Activated CD8-positive, alpha-beta memory T cell treated with anti-CD3 and anti-CD28 coated beads, Interleukin-2, amount 50 U/mL, for 24 hours (primary cell): ENCODE measurements around the gene RAD51B.
"Not testable (repeated sequence)": the region's sequence is repeated elsewhere in the genome, so short reads cannot be mapped to it uniquely, and the experiment has no call there.

Source experiments
- DNase-seq: peaks from one replicate; pipeline ENCODE4 v3.0.0-alpha.2; 2020; ENCODE audit errors: extremely low read depth

RAD51B gene

DNA sequence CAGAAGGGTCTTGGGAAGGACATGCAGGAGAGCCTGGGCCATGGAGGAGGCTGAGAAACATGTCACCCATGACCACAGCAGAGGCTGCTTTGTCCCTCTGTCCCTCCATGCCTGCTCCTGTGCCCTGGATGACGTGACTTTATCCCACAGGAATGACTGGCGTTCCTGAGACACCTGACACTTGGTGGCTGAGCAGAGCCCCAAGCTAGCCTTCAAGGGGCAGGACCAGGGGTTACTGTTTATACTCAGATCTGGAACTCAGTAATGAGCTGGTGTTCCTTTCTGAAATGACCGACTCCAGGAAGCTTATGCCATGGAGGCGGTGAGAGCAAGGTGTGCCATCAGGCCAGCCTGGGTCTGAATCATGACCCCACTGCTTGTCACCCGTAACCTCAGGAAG, 929.1 kb downstream of the RAD51B start:
- DNase-seq: no peak

DNA sequence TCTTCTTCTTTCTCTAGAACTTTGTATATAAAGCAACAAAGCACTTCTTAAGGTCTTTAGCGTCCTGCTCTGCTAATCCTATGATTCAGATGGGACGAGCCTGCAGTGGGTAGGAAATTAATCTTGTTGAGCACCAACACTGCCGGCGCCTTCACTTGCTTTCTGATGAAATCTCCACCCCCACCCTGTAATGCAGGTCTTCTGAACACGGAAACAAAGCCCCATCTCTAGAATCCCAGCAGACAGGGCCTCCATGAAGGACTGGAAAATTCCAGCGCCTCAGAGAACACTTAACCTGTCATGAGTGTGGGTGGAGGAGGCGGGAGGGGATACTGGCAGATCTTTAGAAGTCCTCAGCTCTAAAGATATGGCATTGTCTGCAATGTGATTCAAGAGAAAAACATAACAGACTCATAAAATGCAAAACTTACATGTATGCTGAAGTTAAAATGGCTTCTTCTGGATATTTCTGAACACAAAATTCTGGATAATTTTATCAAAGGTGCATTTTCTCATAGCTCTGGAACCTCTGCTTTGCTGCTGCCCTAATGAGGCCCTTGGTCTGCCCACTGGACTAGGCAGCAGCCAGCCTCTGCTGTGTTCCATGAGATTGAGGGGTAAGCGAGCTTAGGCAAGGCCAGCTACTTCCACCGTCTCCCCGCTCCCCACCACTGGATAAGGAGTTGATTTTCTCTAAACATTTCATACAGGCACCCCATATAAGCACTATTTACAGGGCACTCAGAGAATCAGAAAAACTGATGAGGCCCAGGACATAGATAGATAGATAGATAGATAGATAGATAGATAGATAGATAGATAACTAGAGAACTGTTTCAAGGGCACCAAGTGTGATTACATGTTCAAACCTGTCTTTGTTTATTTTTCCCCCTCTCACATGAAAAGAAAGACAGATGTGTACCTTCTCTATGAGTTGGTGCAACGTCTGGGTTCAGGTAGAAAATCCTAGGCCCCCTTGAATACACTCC, 930.2 kb downstream of the RAD51B start:
- DNase-seq: no peak

DNA sequence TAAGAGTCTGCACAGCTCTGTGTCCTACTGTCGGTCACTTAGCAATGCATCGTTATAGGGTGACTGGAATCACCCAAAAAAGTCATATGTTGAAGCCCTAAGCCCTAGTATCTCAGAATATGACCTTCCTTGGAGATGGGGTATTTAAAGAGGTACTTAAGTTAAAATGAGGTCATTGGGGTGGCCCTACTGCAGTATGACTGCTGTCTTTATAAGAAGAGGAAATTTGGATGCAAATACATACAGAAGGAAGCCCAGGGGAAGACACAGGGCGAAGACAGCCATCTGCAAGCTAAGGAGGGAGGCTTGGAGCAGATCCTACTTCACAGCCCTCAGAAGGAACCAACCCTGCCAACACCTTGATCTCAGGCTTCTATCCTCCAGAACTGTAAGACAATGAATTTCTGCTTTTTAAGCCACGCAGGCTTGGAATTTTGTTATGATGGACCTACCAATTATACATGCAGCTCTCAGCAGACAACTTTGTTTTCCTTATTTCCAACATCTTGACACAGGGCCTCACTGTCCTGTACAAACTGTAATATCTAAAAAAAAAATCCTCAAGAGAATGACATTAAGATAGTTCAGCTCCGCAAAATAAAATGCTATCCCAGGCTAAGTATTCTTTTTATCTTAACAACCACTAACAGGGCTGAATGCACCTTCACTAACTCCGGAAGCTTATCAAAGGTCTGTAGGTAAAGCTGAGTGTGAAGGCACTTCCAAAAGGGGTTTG, 932.9 kb downstream of the RAD51B start:
- DNase-seq: no peak

- DNase-seq: no peak
Observed at GRCh38 chr14:68753690-68754089, 934.1 kb downstream of the RAD51B start.

DNA sequence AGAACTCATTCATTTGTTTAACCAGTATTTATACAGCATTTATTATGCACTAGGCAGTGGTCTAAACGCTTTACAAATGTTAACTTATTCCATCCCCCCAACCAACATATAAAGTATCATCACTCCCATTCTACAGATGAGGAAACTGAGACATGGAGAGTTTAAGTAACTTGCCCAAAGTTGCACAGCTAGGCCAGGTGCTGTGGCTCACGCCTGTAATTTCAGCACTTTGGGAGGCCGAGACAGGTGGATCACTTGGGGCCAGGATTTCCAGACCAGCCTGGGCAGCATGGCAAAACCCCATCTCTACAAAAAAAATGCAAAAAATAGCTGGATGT, 935.4 kb downstream of the RAD51B start:
- no peak for DNase-seq

DNA sequence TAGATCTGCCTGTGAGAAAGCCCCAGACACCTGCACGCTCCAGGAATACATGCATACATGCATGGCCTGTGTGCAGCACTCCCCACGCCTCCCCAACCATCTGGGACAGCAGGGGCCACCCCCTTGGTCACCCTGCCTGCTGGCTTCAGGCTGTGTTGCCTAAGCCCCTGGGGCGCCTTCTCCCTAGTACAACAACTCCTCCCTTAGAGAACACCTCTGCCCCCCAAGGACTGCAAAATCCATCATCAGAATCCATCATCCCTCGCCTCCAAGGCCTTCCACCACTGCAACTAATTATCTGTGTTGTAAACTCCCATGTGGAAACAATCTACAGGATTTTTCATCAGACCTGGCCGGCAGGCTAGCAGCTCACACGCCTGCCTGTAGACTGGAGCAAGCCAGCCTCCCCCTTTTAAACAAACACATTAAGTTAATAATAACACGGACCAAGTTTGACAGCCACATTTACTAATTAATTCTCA, 936.5 kb downstream of the RAD51B start:
- no peak for DNase-seq

- no peak for DNase-seq
Observed at GRCh38 chr14:68756734-68757133, 937.2 kb downstream of the RAD51B start.

- DNase-seq: no peak
Observed at GRCh38 chr14:68757618-68758081, 938.1 kb downstream of the RAD51B start.

DNA sequence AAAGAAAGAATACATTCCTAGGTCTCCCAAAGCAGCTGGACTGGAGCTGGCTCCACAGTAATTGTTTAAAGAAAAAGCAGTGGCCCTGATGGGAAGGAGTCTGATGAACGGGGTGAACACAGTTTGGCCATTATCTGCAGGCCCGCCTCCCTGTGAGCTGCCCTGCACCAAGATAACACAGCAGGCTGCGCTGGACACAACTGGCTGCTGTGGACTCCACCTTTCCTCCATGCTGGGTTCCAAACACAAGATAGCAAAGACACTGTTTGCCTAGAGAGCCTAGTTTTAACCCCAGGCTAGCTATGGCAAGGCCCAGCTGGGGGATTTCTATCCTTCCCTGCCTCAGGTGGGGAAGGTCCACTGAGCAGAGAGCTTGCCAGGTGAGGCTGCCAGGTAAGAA, 938.7 kb downstream of the RAD51B start:
- no peak for DNase-seq

- no peak for DNase-seq
Observed at GRCh38 chr14:68759017-68759560, 939.5 kb downstream of the RAD51B start.

- DNase-seq: no peak
Observed at GRCh38 chr14:68759937-68760336, 940.4 kb downstream of the RAD51B start.

DNA sequence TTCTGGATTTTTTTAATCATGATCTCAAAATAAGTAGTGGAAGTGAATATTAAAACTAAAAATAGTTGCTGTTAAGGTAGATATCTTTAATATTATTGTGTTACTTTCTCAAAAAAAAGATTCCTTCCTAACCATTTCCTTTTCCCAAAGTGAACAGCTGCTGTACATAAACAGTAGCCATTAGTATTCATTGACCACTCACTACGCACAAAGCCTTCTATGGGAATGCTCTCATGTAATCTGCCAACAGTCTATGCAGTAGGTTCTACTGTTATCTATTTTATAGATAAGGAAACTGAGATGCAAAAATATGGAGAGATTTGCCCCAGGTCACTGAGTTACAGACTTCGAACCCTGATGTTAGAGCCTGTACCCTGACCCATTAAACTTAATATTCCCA, 941.2 kb downstream of the RAD51B start:
- DNase-seq: no peak

DNA sequence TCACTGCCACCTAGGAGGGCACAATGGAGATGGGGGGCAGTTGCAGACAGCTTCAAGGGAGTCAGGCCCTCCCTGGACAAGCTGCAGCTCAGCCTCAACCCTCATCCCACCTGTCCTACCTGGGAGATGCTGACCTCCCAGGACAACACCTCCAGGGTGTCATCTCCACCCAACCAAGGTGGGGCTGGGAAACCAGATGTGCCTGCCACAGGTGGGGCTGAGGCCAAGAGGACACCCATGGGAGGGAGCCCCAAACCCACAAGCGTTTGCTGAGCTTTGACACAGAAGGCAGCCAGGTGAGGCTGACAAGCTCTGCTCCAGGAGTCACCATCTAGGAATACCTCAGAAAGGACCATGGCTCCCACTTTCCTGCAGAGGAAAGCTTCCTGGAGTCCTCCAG, 941.8 kb downstream of the RAD51B start:
- no peak for DNase-seq

DNA sequence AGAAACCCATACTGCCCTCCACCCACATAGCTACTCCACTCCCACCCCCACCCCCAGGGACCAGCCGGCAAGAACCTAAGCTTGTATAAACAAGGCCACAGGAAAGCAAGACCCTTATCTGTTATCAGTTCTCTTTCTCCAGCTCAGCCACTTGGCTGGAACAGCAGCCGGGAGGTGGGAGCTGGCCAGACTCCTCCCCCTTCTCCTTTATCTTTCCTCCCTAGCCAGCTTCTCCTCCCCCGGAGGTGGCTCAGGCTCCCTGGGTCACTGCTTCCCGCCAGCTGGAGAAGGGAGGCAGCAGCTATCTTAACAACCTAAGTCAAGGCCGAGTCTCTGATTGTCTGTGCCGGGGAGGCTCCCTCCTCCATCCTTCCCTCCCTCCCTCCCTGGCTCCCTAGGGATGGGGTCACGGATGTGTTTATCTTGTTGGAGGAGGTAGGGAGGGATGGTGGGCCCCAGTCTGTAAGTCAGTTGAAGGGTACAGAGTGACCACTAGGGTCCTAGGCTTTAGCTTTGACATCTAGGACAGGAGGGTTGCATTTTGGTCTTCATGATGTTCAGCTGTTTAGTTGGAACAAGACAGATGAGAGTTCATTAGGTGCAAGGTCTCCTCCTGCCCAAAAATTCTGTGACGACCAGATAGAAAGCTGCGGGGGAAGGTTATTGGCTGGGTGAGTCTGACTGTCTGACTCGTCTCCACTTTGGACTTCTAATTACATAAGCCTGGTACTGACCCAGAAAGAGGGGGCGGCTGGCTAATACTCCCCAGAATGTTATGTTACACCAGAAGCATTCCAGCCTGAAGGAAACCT, 943.6 kb downstream of the RAD51B start:
- no peak for DNase-seq

- not testable (repeated sequence) for DNase-seq
Observed at GRCh38 chr14:68763843-68764242, 944.3 kb downstream of the RAD51B start.

GRCh38 chr14:68766299-68767247, 947.0 kb downstream of the RAD51B start:
- DNase-seq: no peak

DNA sequence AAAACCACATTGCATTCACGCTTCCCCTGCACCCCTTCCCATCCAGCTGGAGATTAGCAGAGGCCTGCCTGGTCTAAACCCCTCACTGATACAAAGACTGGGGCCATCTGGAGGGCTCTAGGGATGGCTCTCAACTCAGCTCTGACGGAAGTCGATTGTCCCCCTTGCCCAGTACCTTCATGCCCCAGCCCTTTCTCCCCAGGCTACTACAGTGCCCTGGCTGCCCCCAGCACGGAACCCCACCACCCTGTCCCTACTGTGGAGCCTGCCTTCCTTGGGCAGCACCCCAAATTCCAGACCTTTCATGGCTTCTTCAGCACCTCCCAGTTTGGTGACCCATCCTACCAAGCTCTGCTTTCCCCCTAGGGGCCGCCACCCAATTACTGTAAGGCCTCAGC, 947.7 kb downstream of the RAD51B start:
- DNase-seq: no peak

DNA sequence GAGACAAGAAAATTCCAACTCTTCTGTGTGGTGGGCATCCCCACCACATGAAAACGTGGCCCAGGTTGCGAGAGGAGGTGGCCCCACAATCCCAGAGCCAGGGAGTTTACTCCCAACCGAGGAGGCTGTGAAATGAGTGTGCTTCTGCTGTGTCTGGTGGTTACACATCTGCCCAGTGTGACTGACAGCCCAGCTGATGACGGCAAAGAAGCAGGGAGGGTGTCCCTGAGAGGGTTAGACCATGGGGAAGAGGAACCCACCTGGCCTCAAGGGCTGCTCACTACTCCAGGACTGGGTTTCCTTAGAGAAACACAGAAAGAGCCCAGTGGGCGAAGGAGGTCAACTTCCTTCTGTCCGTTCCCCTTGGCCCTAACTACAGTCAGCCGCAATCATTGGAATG, 948.7 kb downstream of the RAD51B start:
- no peak for DNase-seq

DNA sequence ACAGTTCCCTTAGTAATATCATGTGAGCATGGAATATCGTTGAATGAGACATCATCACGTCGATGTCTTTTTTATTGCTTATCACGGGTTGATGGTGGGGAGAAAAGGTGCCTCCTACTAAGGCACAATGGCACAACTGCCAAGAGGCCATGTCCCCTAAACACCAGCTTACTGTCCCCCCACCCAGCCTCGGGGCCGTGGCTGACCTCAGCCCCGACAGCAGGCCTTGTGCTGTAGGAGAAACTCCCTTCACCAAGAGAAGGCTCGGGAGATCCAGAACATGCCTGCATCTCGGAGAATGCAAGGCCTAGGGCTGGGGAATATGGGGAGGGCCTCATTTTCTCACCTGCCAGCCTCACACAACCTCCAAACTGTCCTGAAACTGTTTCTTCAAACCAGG, 950.5 kb downstream of the RAD51B start:
- DNase-seq: no peak

DNA sequence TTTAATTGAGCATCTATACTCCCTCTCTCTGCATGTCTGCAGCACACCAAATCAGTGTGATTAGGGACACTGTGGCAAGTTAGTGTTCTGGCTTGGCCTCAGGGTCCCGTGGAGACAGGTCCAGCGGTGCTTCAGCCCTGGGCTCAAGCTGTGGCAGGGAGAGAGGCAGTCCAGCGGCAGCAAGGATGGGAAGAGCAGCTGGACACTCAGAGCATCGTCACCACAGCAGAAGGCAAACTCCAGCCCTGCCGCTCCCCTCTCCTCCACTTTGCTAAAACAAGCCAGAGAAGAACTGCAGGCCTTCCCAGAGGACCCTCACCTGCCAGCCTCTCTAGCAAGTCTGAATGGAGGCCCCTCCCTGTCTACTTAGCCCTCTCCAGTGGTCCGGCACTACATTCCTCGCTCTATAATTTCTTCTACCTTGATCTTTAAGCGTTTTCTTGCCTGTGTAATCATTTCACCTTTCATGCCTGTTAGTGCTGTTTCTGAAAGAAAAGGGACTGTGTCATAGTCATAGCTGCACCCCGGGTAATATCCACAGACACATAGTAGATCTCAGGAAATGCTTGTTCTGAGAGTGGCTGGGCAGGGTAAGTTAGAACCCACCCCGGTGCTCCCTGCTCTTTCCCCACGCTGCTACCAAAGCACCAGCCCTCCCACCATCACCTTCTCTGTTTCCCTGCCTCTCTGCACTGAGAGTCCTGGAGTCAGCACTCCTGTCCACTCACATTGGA, 951.1 kb downstream of the RAD51B start:
- no peak for DNase-seq
